Panc1 (cell line): ENCODE measurements around the gene IPO13. TPM values are rescaled to one million over a fixed set of nuclear protein-coding genes. Genes with fewer than 3 reads are reported as not detected.

ENCODE experiments used
- ATAC-seq: fragments of 200-7000 bp; cut with Tn5 transposase; 2 replicates; pipeline ENCODE4 v1.9.1; 2020; ENCODE audit warnings: mild to moderate bottlenecking, moderate library complexity
- BruUV-seq: library from RNA; stranded (reverse); fragments of 400-500 nt; replicated peaks from 2 replicates; lab custom pipeline; 2021; lab: Mats Ljungman, UMichigan
- CTCF ChIA-PET: fragments of 300-600 bp; sonication (Branson Sonifier 250); formaldehyde crosslinking; loops from one replicate; lab custom pipeline; 2022; ENCODE audit warnings: antibody characterized with exemption; lab: Charles Lee
- POLR2A ChIA-PET: fragments of 300-600 bp; sonication (Branson Sonifier 250); formaldehyde crosslinking; loops from one replicate; lab custom pipeline; 2022; ENCODE audit warnings: antibody characterized with exemption; lab: Charles Lee
- DNase-seq: peaks from one replicate; pipeline ENCODE4 v3.0.0-alpha.2; 2010; ENCODE audit warnings: low read depth, low spot score
- H3K27ac ChIP-seq: 2 replicates; pipeline ENCODE4 v1.5.1; 2011; ENCODE audit warnings: mild to moderate bottlenecking, low read length, inconsistent platforms
- H3K27me3 ChIP-seq: fragments of 200-500 bp; sonication (Bioruptor generic); 2 replicates; pipeline ENCODE4 v1.6.0; 2014; ENCODE audit warnings: low read length, inconsistent platforms; ENCODE audit not compliant: control insufficient read depth, insufficient read depth
- H3K36me3 ChIP-seq: fragments of 200-500 bp; sonication (Bioruptor generic); 2 replicates; pipeline ENCODE4 v1.5.1; 2014; ENCODE audit warnings: inconsistent platforms, mild to moderate bottlenecking, low read length, moderate library complexity; ENCODE audit not compliant: control insufficient read depth, insufficient read depth
- H3K4me1 ChIP-seq: 2 replicates; pipeline ENCODE4 v1.5.1; 2011; ENCODE audit warnings: inconsistent platforms, mild to moderate bottlenecking, low read length, moderate library complexity; ENCODE audit not compliant: control insufficient read depth, insufficient read depth
- H3K4me3 ChIP-seq, 2 experiments: 2 replicates each; pipeline ENCODE4 v1.5.1; 2011 to 2012; ENCODE audit warnings: low read depth in 2 of 2, low read length in 2 of 2, mild to moderate bottlenecking in 2 of 2, inconsistent platforms in 1 of 2, moderate library complexity in 1 of 2
- H3K9me3 ChIP-seq: fragments of 200-500 bp; sonication (Bioruptor generic); 2 replicates; pipeline ENCODE4 v1.5.1; 2014; ENCODE audit warnings: low read depth, mild to moderate bottlenecking, inconsistent platforms, low read length, moderate library complexity; ENCODE audit not compliant: control insufficient read depth, insufficient read depth
- POLR2AphosphoS5 ChIP-seq: IDR thresholded peaks from 2 replicates; pipeline ENCODE4 v1.6.1; 2012; ENCODE audit warnings: mild to moderate bottlenecking, low read depth, low read length, moderate library complexity
- REST ChIP-seq, 2 experiments: IDR thresholded peaks; 2 replicates each; pipeline ENCODE4 v1.6.1; 2011 to 2012; ENCODE audit warnings: low read depth in 2 of 2, control low read depth in 1 of 2, low read length in 1 of 2, mild to moderate bottlenecking in 1 of 2, moderate library complexity in 1 of 2; ENCODE audit not compliant: insufficient read depth in 1 of 2
- SIN3A ChIP-seq: IDR thresholded peaks from 2 replicates; pipeline ENCODE4 v1.6.1; 2012; ENCODE audit warnings: low read depth, mild to moderate bottlenecking, low read length, moderate library complexity, borderline replicate concordance; ENCODE audit not compliant: insufficient read depth
- TCF7L2 ChIP-seq: IDR thresholded peaks from 2 replicates; pipeline ENCODE4 v1.6.1; 2011; ENCODE audit warnings: mild to moderate bottlenecking, low read depth, low read length, inconsistent platforms
- in situ Hi-C: cut with HindIII; loops from 2 replicates; pipeline ENCODE4 v1.10.0; 2016; ENCODE audit warnings: low sequenced_read_pairs, low pct_unique_long_range_greater_than_20kb
- intact Hi-C: fragments of 100-400 bp; cut with micrococcal nuclease; formaldehyde crosslinking; loops from one replicate; pipeline ENCODE4 v1.10.0; 2022; ENCODE audit not compliant: unreplicated experiment
- total RNA-seq: library from RNA; stranded (reverse); gene quantifications from one replicate; pipeline ENCODE4 v1.2.1, GENCODE V29; 2021; ENCODE audit not compliant: unreplicated experiment
- TF ChIP-seq, protein P1 (sequence below): fragments of 450-650 bp; IDR thresholded peaks from 2 replicates; pipeline ENCODE4 v1.5.1; 2017; ENCODE audit warnings: mild to moderate bottlenecking

Gene IPO13
- total RNA-seq, 1 experiment from 2014 or later = 40.0 TPM

GRCh38 chr1:43974443-43975248 is 27.9 kb downstream of the IPO13 start, which contains the start of gene ATP6V0B:
TSS of gene ATP6V0B (plus strand) at chr1:43974960. CDS start at chr1:43975041, 81 bp downstream.
- Histone ChIP-seq H3K27me3 (no peaks in the 10 kb centered on the region), H3K4me1 (peaks cover 43% of the 10 kb centered on the region), H3K36me3 (peaks cover 13% of the 10 kb centered on the region; the same call in 1 of the 2 replicates), H3K27ac (peak within 1 kb of the TSS; percentile 89), H3K9me3 (no peaks in the 10 kb centered on the region), H3K4me3 (peak within 1 kb of the TSS; percentile 80 to 85)
- intact Hi-C loops = no loop called here
- in situ Hi-C loops = no loop called here
- POLR2A ChIA-PET = interaction anchor here (0.6 to 0.7 kb wide), 2 partner anchors 209 to 266 kb away, joined by 3 to 9 read pairs; no protein-coding TSS in a partner anchor
- CTCF ChIA-PET = interaction anchor here (0.6 kb wide), 1 partner anchor 19 kb away, joined by 4 read pairs; no protein-coding TSS in a partner anchor
- peak; percentile 75 for TF ChIP-seq POLR2AphosphoS5
- peak; percentile 23; the same call in 1 of the 2 replicates for TF ChIP-seq TCF7L2
- TF ChIP-seq, protein P1, sequence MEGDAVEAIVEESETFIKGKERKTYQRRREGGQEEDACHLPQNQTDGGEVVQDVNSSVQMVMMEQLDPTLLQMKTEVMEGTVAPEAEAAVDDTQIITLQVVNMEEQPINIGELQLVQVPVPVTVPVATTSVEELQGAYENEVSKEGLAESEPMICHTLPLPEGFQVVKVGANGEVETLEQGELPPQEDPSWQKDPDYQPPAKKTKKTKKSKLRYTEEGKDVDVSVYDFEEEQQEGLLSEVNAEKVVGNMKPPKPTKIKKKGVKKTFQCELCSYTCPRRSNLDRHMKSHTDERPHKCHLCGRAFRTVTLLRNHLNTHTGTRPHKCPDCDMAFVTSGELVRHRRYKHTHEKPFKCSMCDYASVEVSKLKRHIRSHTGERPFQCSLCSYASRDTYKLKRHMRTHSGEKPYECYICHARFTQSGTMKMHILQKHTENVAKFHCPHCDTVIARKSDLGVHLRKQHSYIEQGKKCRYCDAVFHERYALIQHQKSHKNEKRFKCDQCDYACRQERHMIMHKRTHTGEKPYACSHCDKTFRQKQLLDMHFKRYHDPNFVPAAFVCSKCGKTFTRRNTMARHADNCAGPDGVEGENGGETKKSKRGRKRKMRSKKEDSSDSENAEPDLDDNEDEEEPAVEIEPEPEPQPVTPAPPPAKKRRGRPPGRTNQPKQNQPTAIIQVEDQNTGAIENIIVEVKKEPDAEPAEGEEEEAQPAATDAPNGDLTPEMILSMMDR = no peak
- 0 out of 4 replicates have a peak, but pooled peaks of 1 of the 2 experiments have one; percentile 63 for TF ChIP-seq REST (IDR thresholded peaks at IDR 0.05; ENCODE audit: insufficient read depth in 1 of 2, low read depth in 2 of 2, low read length in 1 of 2)
- peak; percentile 86; the same call in 1 of the 2 replicates for TF ChIP-seq SIN3A
- BruUV-seq = no TSS peak
- ATAC-seq (peak; percentile 86), DNase-seq (no peak)

GRCh38 chr1:43975249-43975961 is 28.7 kb downstream of the IPO13 start:
- no peak for ATAC-seq
- DNase-seq = no peak
- Histone ChIP-seq H3K36me3 (peaks cover 9% of the 10 kb centered on the region; the same call in 1 of the 2 replicates), H3K4me1 (peaks cover 49% of the 10 kb centered on the region), H3K27me3 (no peaks in the 10 kb centered on the region), H3K27ac (peak overlapping the region; percentile 89), H3K9me3 (no peaks in the 10 kb centered on the region), H3K4me3 (peak overlapping the region; percentile 80 to 85)
- intact Hi-C loops (no loop called here), in situ Hi-C loops (no loop called here)
- BruUV-seq = TSS peak; percentile 45
- ChIA-PET CTCF (interaction anchor here (0.5 to 0.6 kb wide), 2 partner anchors 20 to 1615 kb away, joined by 4 to 10 read pairs; no protein-coding TSS in a partner anchor), POLR2A (interaction anchor here (0.6 to 0.7 kb wide), 2 partner anchors 210 to 267 kb away, joined by 3 to 9 read pairs; no protein-coding TSS in a partner anchor)
- TF ChIP-seq SIN3A = peak; percentile 38; the same call in 1 of the 2 replicates
- TF ChIP-seq, protein P1 = no peak
- no peak for TF ChIP-seq TCF7L2
